ENCODE results near the gene KIF26B. TPM values are rescaled to one million over a fixed set of nuclear protein-coding genes. Genes with fewer than 3 reads are reported as not detected.

The KIF26B gene
- total RNA-seq, 4 donors from 2014 or later = 0.20 to 0.79 (median 0.41) TPM; not detected in 1

DNA sequence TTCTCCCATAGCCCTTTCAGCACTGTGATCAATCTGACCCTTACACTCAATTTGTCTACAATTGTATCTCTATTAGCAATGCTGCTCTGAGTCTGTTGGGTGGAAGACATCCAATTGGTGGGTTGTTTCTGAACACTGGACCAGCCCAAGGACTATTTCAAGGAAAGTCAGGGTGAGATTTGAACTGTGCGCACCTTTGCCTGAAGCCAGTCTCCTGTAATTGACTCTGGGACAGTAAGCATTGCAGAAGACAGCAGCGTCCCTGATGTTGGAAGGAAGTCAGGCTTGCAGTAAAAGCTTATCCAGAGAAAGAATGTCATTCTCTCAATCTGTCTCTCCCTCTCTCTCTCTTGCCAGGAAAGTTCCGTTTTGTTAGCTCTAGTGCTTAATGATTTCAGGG lies 233.9 kb downstream of the KIF26B start:
- intact Hi-C loops (cut with DNase I; ENCODE audit: low total_unique reads) = no loop called here
- 56 to 57% methylated on average over 1 to 3 of the region's 3 CpGs for WGBS, 2 donors (ENCODE audit: low coverage in 1 of 2)
- in situ Hi-C loops (cut with MboI; ENCODE audit: low pct_ligation_motif_present in 1 of 4, low pct_unique_long_range_greater_than_20kb in 1 of 4, low sequenced_read_pairs in 3 of 4) = no loop called here

DNA sequence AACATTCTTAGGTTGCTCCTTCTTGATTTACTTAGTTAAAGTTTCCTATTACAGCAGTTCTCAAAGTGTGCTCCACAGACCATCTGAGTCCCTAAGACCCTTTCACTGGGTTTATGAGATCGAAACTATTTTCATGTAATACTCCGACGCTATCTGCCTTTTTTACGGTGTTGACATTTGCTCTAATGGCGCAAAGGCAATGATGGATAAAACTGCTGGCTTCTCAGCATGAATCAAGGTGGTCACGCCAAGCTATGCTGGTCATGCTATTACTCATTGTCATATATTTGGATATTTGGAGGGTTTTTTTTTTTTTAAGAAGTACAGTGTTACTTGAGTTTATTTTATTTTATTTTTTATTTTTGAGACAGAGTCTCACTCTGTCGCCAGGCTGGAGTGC lies 235.1 kb downstream of the KIF26B start:
- Histone ChIP-seq H3K27me3 (peaks cover 22% of the 10 kb centered on the region), H3K4me1 (no peaks in the 10 kb centered on the region), H3K36me3 (no peaks in the 10 kb centered on the region), H3K4me3 (no peak overlapping the region), H3K9me3 (no peaks in the 10 kb centered on the region), H3K27ac (no peak overlapping the region)
- DNase-seq = no peak
- WGBS, 2 donors (ENCODE audit: low coverage in 1 of 2) = 80 to 84% methylated on average over 6 to 7 of the region's 7 CpGs
- TF ChIP-seq, protein P1, sequence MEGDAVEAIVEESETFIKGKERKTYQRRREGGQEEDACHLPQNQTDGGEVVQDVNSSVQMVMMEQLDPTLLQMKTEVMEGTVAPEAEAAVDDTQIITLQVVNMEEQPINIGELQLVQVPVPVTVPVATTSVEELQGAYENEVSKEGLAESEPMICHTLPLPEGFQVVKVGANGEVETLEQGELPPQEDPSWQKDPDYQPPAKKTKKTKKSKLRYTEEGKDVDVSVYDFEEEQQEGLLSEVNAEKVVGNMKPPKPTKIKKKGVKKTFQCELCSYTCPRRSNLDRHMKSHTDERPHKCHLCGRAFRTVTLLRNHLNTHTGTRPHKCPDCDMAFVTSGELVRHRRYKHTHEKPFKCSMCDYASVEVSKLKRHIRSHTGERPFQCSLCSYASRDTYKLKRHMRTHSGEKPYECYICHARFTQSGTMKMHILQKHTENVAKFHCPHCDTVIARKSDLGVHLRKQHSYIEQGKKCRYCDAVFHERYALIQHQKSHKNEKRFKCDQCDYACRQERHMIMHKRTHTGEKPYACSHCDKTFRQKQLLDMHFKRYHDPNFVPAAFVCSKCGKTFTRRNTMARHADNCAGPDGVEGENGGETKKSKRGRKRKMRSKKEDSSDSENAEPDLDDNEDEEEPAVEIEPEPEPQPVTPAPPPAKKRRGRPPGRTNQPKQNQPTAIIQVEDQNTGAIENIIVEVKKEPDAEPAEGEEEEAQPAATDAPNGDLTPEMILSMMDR (IDR thresholded peaks at IDR 0.05) = no peak
- no peak for TF ChIP-seq POLR2A (IDR thresholded peaks at IDR 0.05)
- no peak for TF ChIP-seq EP300 (IDR thresholded peaks at IDR 0.05; ENCODE audit: low read depth)
- no peak for TF ChIP-seq POLR2AphosphoS5 (IDR thresholded peaks at IDR 0.05)
- in situ Hi-C loops (cut with MboI; ENCODE audit: low pct_ligation_motif_present in 1 of 4, low pct_unique_long_range_greater_than_20kb in 1 of 4, low sequenced_read_pairs in 3 of 4) (no loop called here), intact Hi-C loops (cut with DNase I; ENCODE audit: low total_unique reads) (no loop called here)

More for the DNA sequence above, 233.9 kb downstream of the KIF26B start:
- Histone ChIP-seq H3K36me3 (no peaks in the 10 kb centered on the region), H3K4me3 (no peak overlapping the region), H3K27me3 (peaks cover 20% of the 10 kb centered on the region), H3K9me3 (no peaks in the 10 kb centered on the region), H3K27ac (no peak overlapping the region), H3K4me1 (no peaks in the 10 kb centered on the region)
- no peak for DNase-seq
- no peak for TF ChIP-seq POLR2A (IDR thresholded peaks at IDR 0.05)
- TF ChIP-seq, protein P1 (IDR thresholded peaks at IDR 0.05) = no peak
- TF ChIP-seq POLR2AphosphoS5 (IDR thresholded peaks at IDR 0.05) = no peak
- no peak for TF ChIP-seq EP300 (IDR thresholded peaks at IDR 0.05; ENCODE audit: low read depth)

DNA sequence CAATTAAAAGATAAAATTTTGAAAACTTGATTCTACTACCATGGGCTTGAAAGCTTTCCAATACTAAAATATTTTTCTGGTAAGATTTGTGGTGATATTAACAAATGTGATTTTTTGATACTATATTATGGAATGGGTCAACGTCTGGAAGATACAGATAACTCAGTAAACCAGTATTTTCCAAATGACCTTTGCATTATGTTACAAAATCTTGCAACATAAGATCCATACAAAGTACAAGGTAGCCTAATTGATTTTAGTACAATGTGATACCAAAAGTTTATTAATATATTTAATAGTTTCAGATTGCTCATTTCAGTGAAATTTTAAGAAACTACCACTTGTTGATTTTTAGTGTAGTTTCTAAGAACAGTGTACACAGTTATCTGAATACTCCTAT lies 236.2 kb downstream of the KIF26B start:
- no peak for DNase-seq
- H3K27ac ChIP-seq = no peak overlapping the region
- peaks cover 28% of the 10 kb centered on the region for H3K27me3 ChIP-seq
- 71 to 85% methylated on average over 1 of the region's 1 CpG for WGBS, 2 donors (ENCODE audit: low coverage in 1 of 2)
- H3K4me3 ChIP-seq = no peak overlapping the region
- H3K9me3 ChIP-seq = no peaks in the 10 kb centered on the region
- TF ChIP-seq, protein P1 (IDR thresholded peaks at IDR 0.05) = no peak
- TF ChIP-seq POLR2A (IDR thresholded peaks at IDR 0.05) (no peak), EP300 (IDR thresholded peaks at IDR 0.05; ENCODE audit: low read depth) (no peak)
- intact Hi-C loops (cut with DNase I; ENCODE audit: low total_unique reads) = no loop called here
- no peaks in the 10 kb centered on the region for H3K36me3 ChIP-seq
- in situ Hi-C loops (cut with MboI; ENCODE audit: low pct_ligation_motif_present in 1 of 4, low pct_unique_long_range_greater_than_20kb in 1 of 4, low sequenced_read_pairs in 3 of 4) = no loop called here
- H3K4me1 ChIP-seq = peaks cover 0 to 4% (median 0%) of the 10 kb centered on the region in 4 donors

DNA sequence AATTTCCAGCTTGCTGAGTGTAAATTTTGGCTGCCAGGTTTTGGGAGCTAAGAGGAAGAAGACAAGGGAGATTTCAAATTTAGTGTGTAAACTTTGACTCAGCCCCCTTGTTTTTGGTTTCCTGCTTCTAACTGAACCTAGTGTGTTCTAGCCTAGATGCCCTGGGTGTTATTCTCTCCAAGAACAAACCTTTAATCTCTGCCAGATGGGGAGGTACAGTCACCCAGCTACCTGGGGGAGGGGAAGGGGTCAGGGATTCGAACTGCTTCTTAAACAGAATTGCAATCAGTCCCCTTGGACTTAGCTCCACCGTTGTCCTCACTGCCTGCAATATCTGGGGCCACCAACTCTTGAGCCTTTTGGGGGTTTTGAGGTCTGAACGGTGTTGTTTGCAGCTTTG lies 238.9 kb downstream of the KIF26B start:
- H3K4me3 ChIP-seq = no peak overlapping the region
- intact Hi-C loops (cut with DNase I; ENCODE audit: low total_unique reads) = no loop called here
- H3K9me3 ChIP-seq = no peaks in the 10 kb centered on the region
- peaks cover 0 to 4% (median 0%) of the 10 kb centered on the region in 4 donors for H3K4me1 ChIP-seq
- TF ChIP-seq POLR2A (IDR thresholded peaks at IDR 0.05) = no peak
- TF ChIP-seq EP300 (IDR thresholded peaks at IDR 0.05; ENCODE audit: low read depth) = no peak
- TF ChIP-seq, protein P1 (IDR thresholded peaks at IDR 0.05) = no peak
- TF ChIP-seq POLR2AphosphoS5 (IDR thresholded peaks at IDR 0.05) = no peak
- no peak overlapping the region for H3K27ac ChIP-seq
- no peaks in the 10 kb centered on the region for H3K36me3 ChIP-seq
- DNase-seq = no peak
- in situ Hi-C loops (cut with MboI; ENCODE audit: low pct_ligation_motif_present in 1 of 4, low pct_unique_long_range_greater_than_20kb in 1 of 4, low sequenced_read_pairs in 3 of 4) = no loop called here
- WGBS, 2 donors (ENCODE audit: low coverage in 1 of 2) = 78% methylated on average over 3 of the region's 3 CpGs; no CpG with 5 or more reads in 1 of the 2 donors
- peaks cover 55% of the 10 kb centered on the region for H3K27me3 ChIP-seq

All from transverse colon (tissue), 4 donors.